C4-2B (cell line): ENCODE results near the gene TTC4.

Experiments
- CTCF ChIP-seq: fragments of 450-650 bp; conservative IDR thresholded peaks from 2 replicates; pipeline ENCODE4 v1.5.1; 2017; ENCODE audit warnings: mild to moderate bottlenecking
- ZFX ChIP-seq: fragments of 450-650 bp; IDR thresholded peaks from 2 replicates; pipeline ENCODE4 v1.6.1; 2017

GRCh38 chr1:54723985-54724384 is 8.3 kb downstream of the TTC4 start:
- no peak for TF ChIP-seq CTCF
- TF ChIP-seq ZFX, result no peak
